H9 (cell line): ENCODE data around the gene HSPB2. TPM values are rescaled to one million over a fixed set of nuclear protein-coding genes. Genes with fewer than 3 reads are reported as not detected.

Experiments used
- DNase-seq: peaks from one replicate; pipeline ENCODE4 v3.0.0-alpha.2; 2017
- H2AFZ ChIP-seq: one replicate; pipeline ENCODE4 v1.6.1; 2013; ENCODE audit warnings: mild to moderate bottlenecking, low read length, control low read depth, moderate library complexity
- H2AK5ac ChIP-seq: 2 replicates; pipeline ENCODE4 v1.6.1; 2013; ENCODE audit warnings: low read length, control low read depth, mixed read lengths; ENCODE audit not compliant: insufficient read length
- H2BK120ac ChIP-seq: one replicate; pipeline ENCODE4 v1.6.1; 2013; ENCODE audit warnings: low read depth, mild to moderate bottlenecking, low read length, control low read depth, inconsistent platforms; ENCODE audit not compliant: poor library complexity, severe bottlenecking
- H2BK12ac ChIP-seq: 2 replicates; pipeline ENCODE4 v1.6.1; 2013; ENCODE audit warnings: low read length, control low read depth, mixed read lengths, low read depth; ENCODE audit not compliant: insufficient read length
- H2BK15ac ChIP-seq: 2 replicates; pipeline ENCODE4 v1.6.1; 2013; ENCODE audit warnings: low read depth, low read length, control low read depth
- H2BK20ac ChIP-seq: one replicate; pipeline ENCODE4 v1.6.1; 2013; ENCODE audit warnings: low read depth, mild to moderate bottlenecking, low read length, control low read depth, inconsistent platforms; ENCODE audit not compliant: poor library complexity, severe bottlenecking
- H2BK5ac ChIP-seq: 2 replicates; pipeline ENCODE4 v1.6.1; 2013; ENCODE audit warnings: low read length, control low read depth, mixed read lengths; ENCODE audit not compliant: insufficient read length
- H3K14ac ChIP-seq: 2 replicates; pipeline ENCODE4 v1.6.1; 2013; ENCODE audit warnings: low read length, control low read depth; ENCODE audit not compliant: insufficient read depth
- H3K18ac ChIP-seq: 2 replicates; pipeline ENCODE4 v1.6.1; 2013; ENCODE audit warnings: low read depth, mild to moderate bottlenecking, mixed read lengths, low read length, control low read depth; ENCODE audit not compliant: insufficient read length
- H3K23ac ChIP-seq: 2 replicates; pipeline ENCODE4 v1.6.1; 2013; ENCODE audit warnings: low read length, control low read depth, mixed read lengths, low read depth; ENCODE audit not compliant: insufficient read length
- H3K23me2 ChIP-seq: 2 replicates; pipeline ENCODE4 v1.6.1; 2013; ENCODE audit warnings: low read depth, mild to moderate bottlenecking, mixed read lengths, low read length, control low read depth; ENCODE audit not compliant: insufficient read length, poor library complexity, severe bottlenecking
- H3K27ac ChIP-seq: 2 replicates; pipeline ENCODE4 v1.5.1; 2013; ENCODE audit warnings: low read length, control low read depth, mixed read lengths, low read depth; ENCODE audit not compliant: insufficient read length
- H3K27me3 ChIP-seq: 2 replicates; pipeline ENCODE4 v1.6.1; 2013; ENCODE audit warnings: low read length, control low read depth, inconsistent platforms; ENCODE audit not compliant: insufficient read depth
- H3K4ac ChIP-seq: 2 replicates; pipeline ENCODE4 v1.6.1; 2013; ENCODE audit warnings: low read depth, mild to moderate bottlenecking, control low read depth, inconsistent platforms, low read length, moderate library complexity
- H3K4me1 ChIP-seq: 2 replicates; pipeline ENCODE4 v1.6.1; 2013; ENCODE audit warnings: low read length, control low read depth, inconsistent platforms; ENCODE audit not compliant: insufficient read depth
- H3K4me2 ChIP-seq: 2 replicates; pipeline ENCODE4 v1.6.1; 2013; ENCODE audit warnings: low read length, control low read depth, mixed read lengths; ENCODE audit not compliant: insufficient read length, insufficient read depth
- H3K56ac ChIP-seq: 2 replicates; pipeline ENCODE4 v1.6.1; 2013; ENCODE audit warnings: low read depth, mild to moderate bottlenecking, mixed read lengths, low read length, control low read depth; ENCODE audit not compliant: insufficient read length
- H3K79me1 ChIP-seq: 2 replicates; pipeline ENCODE4 v1.6.1; 2013; ENCODE audit warnings: low read depth, mild to moderate bottlenecking, moderate library complexity, low read length, control low read depth, inconsistent platforms; ENCODE audit not compliant: insufficient read depth, poor library complexity, severe bottlenecking
- H3K79me2 ChIP-seq: 2 replicates; pipeline ENCODE4 v1.6.1; 2013; ENCODE audit warnings: low read length, control low read depth, inconsistent platforms; ENCODE audit not compliant: insufficient read depth
- H3K9ac ChIP-seq: 2 replicates; pipeline ENCODE4 v1.6.1; 2013; ENCODE audit warnings: low read length, control low read depth, mixed read lengths; ENCODE audit not compliant: insufficient read length; ENCODE audit errors: extremely low read depth
- H3K9me3 ChIP-seq: one replicate; pipeline ENCODE4 v1.6.1; 2013; ENCODE audit warnings: low read depth, low read length, inconsistent platforms; ENCODE audit not compliant: control insufficient read depth
- H3T11ph ChIP-seq: one replicate; pipeline ENCODE4 v1.6.1; 2013; ENCODE audit warnings: mild to moderate bottlenecking, low read length, control low read depth, inconsistent platforms
- H4K20me1 ChIP-seq: one replicate; pipeline ENCODE4 v1.6.1; 2013; ENCODE audit not compliant: control insufficient read depth, insufficient read length, insufficient read depth
- H4K5ac ChIP-seq: 2 replicates; pipeline ENCODE4 v1.6.1; 2013; ENCODE audit warnings: low read depth, mild to moderate bottlenecking, mixed read lengths, low read length, control low read depth; ENCODE audit not compliant: insufficient read length
- H4K8ac ChIP-seq: replicated peaks from 2 replicates; pipeline ENCODE4 v1.6.1; 2013; ENCODE audit warnings: low read length, control low read depth, mixed read lengths, low read depth; ENCODE audit not compliant: insufficient read length
- H4K91ac ChIP-seq: 2 replicates; pipeline ENCODE4 v1.6.1; 2013; ENCODE audit warnings: low read depth, mild to moderate bottlenecking, moderate library complexity, mixed read lengths, low read length, control low read depth; ENCODE audit not compliant: insufficient read length
- H3K27ac Mint-ChIP-seq, 3 experiments: 2 replicates in 2 of 3; 3 replicates in 1 of 3; pipeline ENCODE4 v1.8.0; 2020 to 2021; ENCODE audit warnings: mixed read lengths in 3 of 3, mild to moderate bottlenecking in 1 of 3, moderate library complexity in 1 of 3
- H3K27me3 Mint-ChIP-seq: 2 replicates; pipeline ENCODE4 v1.8.0; 2021; ENCODE audit warnings: low read depth, mild to moderate bottlenecking, moderate library complexity, mixed read lengths
- H3K36me3 Mint-ChIP-seq, 3 experiments: 2 replicates in 2 of 3; 3 replicates in 1 of 3; pipeline ENCODE4 v1.8.0; 2020 to 2021; ENCODE audit warnings: low read depth in 3 of 3, mixed read lengths in 3 of 3; ENCODE audit not compliant: insufficient read depth in 1 of 3
- H3K4me1 Mint-ChIP-seq, 2 experiments: 2 replicates each; pipeline ENCODE4 v1.8.0; 2020; ENCODE audit warnings: mixed read lengths in 2 of 2
- H3K4me3 Mint-ChIP-seq, 2 experiments: 2 replicates in 1 of 2; 3 replicates in 1 of 2; pipeline ENCODE4 v1.8.0; 2020 to 2021; ENCODE audit warnings: mild to moderate bottlenecking in 2 of 2, mixed read lengths in 2 of 2, moderate library complexity in 1 of 2
- H3K9me3 Mint-ChIP-seq, 2 experiments: 2 replicates in 1 of 2; 3 replicates in 1 of 2; pipeline ENCODE4 v1.8.0; 2020; ENCODE audit warnings: mild to moderate bottlenecking in 2 of 2, mixed read lengths in 2 of 2, moderate library complexity in 1 of 2
- WGBS: extraction: QIAGEN DNeasy Blood & Tissue Kit; methylation state at CpG from one replicate; pipeline ENCODE4 v1.1.7; 2013; ENCODE audit warnings: missing lambda C conversion rate, low lambda C conversion rate, mixed read lengths; ENCODE audit not compliant: insufficient read length; ENCODE audit errors: extremely low coverage; 5-methylcytosine and 5-hydroxymethylcytosine counted together
- total RNA-seq: library from RNA; stranded (reverse); gene quantifications from 2 replicates; pipeline ENCODE4 v1.2.1, GENCODE V29; 2021
- TF ChIP-seq, protein P1 (sequence below): fragments of 200-600 bp; sonication (generic); conservative IDR thresholded peaks from 3 replicates; pipeline ENCODE4 v1.8.0; 2021; ENCODE audit warnings: antibody characterized with exemption, mild to moderate bottlenecking

HSPB2 gene
- total RNA-seq, 1 experiment from 2014 or later: 0.22 TPM

DNA sequence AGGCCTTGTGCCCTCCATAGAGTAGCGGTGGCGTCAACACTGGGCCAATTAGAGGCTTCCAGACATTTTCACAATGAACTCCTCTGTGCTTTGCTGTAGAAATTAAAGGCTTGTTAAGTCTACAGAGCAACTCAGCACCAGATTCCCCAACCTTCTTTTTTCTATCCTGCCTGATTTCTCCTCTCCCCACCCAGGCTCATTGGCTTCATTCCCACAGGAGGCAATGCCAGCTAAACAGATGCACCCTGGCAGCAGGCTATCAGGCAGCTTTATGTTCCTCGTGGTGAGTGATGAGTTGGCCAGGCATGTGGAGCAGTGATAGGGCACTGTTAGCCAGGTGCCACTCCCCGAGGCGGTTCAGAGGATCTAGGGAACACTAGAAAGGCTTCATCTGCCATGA, 29.4 kb downstream of the HSPB2 start:
- Histone ChIP-seq H3K27ac (no peak overlapping the region), H3K4ac (no peak overlapping the region), H3K14ac (no peak overlapping the region), H3T11ph (no peak overlapping the region), H3K4me2 (no peak overlapping the region), H2AK5ac (no peak overlapping the region), H3K23ac (no peak overlapping the region), H4K91ac (no peak overlapping the region), H3K79me1 (no peaks in the 10 kb centered on the region), H2BK120ac (no peak overlapping the region), H2BK5ac (no peak overlapping the region), H3K4me1 (peaks cover 5% of the 10 kb centered on the region; the same call in 1 of the 2 replicates), H3K56ac (no peak overlapping the region), H3K18ac (no peak overlapping the region), H3K79me2 (no peaks in the 10 kb centered on the region; the same call in 1 of the 2 replicates), H2BK15ac (no peak overlapping the region), H4K5ac (no peak overlapping the region), H3K27me3 (no peaks in the 10 kb centered on the region; the same call in 1 of the 2 replicates), H4K8ac (no peak overlapping the region), H2BK20ac (no peak overlapping the region), H3K9me3 (no peaks in the 10 kb centered on the region), H2BK12ac (no peak overlapping the region), H4K20me1 (no peaks in the 10 kb centered on the region), H3K9ac (no peak overlapping the region), H3K23me2 (peaks cover 5% of the 10 kb centered on the region), H2AFZ (no peak overlapping the region)
- H3K4me1 Mint-ChIP-seq: peaks cover 28 to 36% of the 10 kb centered on the region in 2 experiments
- H3K4me3 Mint-ChIP-seq: no peak overlapping the region
- H3K27ac Mint-ChIP-seq: no peak overlapping the region
- no peaks in the 10 kb centered on the region for H3K9me3 Mint-ChIP-seq
- TF ChIP-seq, protein P1, sequence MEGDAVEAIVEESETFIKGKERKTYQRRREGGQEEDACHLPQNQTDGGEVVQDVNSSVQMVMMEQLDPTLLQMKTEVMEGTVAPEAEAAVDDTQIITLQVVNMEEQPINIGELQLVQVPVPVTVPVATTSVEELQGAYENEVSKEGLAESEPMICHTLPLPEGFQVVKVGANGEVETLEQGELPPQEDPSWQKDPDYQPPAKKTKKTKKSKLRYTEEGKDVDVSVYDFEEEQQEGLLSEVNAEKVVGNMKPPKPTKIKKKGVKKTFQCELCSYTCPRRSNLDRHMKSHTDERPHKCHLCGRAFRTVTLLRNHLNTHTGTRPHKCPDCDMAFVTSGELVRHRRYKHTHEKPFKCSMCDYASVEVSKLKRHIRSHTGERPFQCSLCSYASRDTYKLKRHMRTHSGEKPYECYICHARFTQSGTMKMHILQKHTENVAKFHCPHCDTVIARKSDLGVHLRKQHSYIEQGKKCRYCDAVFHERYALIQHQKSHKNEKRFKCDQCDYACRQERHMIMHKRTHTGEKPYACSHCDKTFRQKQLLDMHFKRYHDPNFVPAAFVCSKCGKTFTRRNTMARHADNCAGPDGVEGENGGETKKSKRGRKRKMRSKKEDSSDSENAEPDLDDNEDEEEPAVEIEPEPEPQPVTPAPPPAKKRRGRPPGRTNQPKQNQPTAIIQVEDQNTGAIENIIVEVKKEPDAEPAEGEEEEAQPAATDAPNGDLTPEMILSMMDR: no peak
- DNase-seq: no peak
- no peaks in the 10 kb centered on the region for H3K27me3 Mint-ChIP-seq
- no CpG with 5 or more reads among the region's 5 CpGs for WGBS
- H3K36me3 Mint-ChIP-seq: no peaks in the 10 kb centered on the region
